GM18511 (cell line): Measurements from ENCODE around the gene VPREB3.
"Not testable (repeated sequence)": the region's sequence is repeated elsewhere in the genome, so short reads cannot be mapped to it uniquely, and the experiment has no call there.

Source experiments
- ATAC-seq: cut with Tn5 transposase; IDR thresholded peaks from one replicate; pipeline ENCODE4 v1.9.1; 2021; ENCODE audit warnings: mild to moderate bottlenecking, moderate library complexity; ENCODE audit not compliant: unreplicated experiment

VPREB3 gene

DNA sequence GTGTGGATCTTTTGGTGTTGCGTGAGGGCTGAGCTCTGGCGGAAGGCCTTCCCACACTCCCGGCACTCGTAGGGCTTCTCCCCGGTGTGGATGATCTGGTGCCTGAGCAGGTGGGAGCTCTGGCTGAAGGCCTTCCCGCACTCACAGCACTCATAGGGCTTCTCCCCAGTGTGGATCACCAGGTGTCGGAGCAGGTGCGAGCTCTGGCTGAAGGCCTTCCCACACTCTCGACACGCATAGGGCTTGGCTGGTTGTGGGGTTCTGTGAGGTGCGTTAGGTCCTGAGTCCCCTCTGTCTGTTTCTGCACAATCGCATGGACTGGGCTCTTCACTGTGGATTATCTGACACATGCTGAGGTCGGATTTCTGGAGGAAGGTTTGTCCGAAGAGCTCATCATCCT, 9.7 kb downstream of the VPREB3 start:
- no peak for ATAC-seq

DNA sequence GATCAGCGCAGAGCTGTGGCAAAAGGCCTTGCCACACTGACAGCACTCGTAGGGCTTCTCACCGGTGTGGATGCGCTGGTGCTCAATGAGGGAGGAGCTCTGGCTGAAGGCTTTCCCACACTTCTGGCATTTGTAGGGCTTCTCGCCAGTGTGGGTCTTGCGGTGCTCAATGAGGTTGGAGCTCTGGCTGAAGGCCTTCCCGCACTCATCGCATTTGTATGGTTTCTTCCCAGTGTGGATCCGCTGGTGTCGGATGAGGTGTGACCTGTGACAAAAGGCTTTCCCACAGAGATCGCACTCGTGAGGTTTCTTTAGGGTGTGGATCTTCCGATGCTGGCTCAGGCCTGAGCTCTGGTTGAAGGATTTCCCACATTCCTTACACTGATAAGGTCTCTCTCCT, 10.2 kb downstream of the VPREB3 start:
- ATAC-seq: no peak

- no peak for ATAC-seq
Observed at GRCh38 chr22:23743303-23743705, 10.9 kb downstream of the VPREB3 start.

GRCh38 chr22:23742505-23743264, 11.5 kb downstream of the VPREB3 start:
- no peak for ATAC-seq

DNA sequence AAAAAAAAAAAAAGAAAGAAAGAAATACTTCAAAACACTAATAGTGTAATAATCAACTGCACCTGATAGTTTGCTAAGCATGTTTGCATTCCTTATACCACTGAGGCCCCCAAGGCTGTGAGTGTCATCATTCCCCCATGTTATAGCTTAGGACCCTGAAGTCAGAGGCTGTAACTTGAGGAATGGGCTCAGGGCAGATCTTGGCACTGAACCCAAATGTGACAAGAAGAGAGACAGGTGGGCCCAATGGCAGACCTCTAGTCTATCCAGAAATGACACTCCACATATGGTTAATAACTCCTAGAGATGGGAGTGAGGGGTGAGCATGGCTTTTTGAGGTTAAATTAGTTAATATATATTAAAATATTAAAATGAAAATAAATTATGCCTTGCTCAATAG, 16.5 kb downstream of the VPREB3 start:
- no peak for ATAC-seq

GRCh38 chr22:23728108-23728507, 26.1 kb downstream of the VPREB3 start:
- not testable (repeated sequence) for ATAC-seq

GRCh38 chr22:23722724-23723123, 31.5 kb downstream of the VPREB3 start:
- no peak for ATAC-seq

DNA sequence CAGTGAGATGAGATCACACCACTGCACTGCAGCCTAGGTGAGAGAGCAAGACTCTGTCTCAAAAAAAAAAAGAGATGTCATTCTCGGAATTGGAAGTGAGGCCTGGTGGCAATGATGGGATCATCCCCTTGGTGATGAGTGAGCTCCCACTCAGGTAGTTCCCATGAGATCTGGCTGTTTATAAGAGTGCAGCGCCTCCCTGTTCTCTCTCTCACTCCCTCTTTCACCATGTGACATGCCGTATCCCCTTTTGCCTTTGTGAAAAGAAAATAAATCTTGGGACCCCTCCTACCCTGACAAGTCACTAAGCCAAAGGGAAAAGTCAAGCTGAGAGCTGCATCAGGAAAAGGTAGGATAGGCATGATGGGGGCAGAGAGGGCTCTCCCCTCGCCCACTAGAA, 32.1 kb downstream of the VPREB3 start:
- ATAC-seq: no peak

DNA sequence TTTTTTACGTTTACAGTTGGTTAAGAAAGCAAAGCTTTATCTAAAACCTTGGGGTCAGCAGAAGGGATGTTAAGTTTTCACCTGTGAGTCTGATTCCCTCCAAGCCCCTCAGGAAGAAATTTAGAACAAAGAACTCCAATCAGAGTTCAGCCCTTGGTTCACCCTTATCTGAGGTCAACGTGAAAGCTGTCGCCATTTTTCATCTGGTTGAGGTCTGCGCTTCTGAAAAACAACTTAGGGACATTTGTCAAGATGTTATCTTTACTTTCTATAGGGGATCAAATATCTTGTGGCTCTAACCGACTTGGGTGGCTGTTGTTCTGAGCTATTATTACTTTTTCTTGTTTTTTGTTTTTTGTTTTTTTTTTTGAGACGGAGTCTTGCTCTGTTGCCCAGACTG, 33.4 kb downstream of the VPREB3 start:
- no peak for ATAC-seq

DNA sequence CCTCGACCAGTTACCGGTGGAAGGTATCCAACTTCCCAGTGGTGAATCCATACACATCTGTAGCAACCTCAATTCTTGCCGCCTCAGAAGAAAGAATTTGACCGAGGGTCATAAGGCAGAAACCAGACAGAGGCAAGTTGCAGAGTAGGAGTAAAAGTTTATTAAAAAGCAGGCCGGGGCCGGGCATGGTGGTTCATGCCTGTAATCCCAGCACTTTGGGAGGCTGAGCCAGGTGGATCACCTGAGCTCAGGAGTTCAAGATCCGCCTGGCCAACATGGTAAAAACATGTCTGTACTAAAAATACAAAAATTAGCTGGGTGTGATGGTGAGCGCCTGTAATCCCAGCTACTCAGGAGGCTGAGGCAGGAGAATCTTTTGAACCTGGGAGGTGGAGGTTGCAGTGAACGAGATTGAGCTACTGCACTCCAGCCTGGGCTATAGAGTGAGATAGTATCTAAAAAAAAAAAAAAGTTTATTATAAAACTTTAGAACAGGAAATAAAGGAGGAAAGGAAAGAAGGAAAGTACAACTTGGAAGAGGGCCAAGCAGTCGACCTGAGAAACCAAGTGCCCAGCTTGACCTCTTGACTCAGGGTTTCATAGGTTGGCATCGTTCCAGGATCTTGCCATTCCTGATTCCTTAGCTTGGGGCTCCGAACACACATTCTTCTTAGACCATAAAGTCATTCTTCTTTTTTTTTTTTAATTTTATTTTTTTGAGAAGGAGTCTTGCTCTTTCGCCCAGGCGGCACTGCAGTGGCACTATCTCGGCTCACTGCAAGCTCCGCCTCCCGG, 35.7 kb downstream of the VPREB3 start:
- no peak for ATAC-seq

DNA sequence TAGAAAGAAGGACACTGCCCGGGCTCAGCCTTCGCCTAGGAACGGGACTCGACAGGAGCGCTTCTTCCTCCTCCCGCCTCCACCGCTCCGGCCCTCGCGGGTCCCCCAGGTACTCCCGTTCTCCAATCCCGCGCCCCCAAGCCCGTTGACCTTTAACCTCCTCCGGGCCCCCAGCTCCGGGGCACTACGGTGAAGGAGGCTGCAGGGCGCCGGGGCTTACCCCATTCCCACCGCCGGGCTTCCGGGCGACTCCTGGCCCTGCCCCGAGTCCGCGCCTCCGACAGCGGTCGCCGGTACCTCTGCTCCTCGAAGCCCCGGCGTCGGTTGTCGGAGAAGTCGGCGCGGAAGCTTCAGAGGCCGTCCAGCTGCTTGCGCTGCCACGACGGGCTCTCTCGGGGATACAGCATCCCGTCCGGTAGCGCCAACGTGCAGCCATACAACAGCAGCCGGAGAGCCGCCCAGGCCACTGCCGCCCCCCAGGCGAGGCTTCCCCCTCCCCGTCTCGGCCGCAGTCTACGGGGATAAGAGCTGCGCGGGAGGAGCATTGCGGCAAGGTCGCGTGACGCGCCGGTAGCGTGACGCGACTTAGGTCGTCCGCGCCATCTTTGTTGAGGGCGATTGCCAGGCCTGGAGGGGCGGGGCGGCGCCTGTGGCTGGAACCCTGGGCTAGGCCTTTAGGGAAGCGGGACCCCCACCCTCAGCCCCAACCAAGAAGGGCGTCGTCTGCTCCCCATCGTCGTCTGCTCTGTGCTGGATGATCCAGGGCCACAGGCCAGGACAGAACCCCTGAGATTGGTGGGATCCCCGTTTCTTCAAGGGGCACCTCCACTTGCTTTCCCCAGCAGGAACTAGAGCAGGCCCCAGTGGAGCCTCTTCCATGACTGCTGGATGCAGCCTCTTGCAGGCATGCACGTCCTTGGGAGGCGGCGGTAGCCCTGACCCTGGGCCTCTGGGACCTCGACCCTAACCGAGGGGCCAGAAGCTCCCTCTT, 37.1 kb downstream of the VPREB3 start:
- ATAC-seq: peak; percentile 81

- no peak for ATAC-seq
Observed at GRCh38 chr22:23715806-23716375, 38.3 kb downstream of the VPREB3 start.

- no peak for ATAC-seq
Observed at GRCh38 chr22:23714596-23715578, 39.3 kb downstream of the VPREB3 start.

DNA sequence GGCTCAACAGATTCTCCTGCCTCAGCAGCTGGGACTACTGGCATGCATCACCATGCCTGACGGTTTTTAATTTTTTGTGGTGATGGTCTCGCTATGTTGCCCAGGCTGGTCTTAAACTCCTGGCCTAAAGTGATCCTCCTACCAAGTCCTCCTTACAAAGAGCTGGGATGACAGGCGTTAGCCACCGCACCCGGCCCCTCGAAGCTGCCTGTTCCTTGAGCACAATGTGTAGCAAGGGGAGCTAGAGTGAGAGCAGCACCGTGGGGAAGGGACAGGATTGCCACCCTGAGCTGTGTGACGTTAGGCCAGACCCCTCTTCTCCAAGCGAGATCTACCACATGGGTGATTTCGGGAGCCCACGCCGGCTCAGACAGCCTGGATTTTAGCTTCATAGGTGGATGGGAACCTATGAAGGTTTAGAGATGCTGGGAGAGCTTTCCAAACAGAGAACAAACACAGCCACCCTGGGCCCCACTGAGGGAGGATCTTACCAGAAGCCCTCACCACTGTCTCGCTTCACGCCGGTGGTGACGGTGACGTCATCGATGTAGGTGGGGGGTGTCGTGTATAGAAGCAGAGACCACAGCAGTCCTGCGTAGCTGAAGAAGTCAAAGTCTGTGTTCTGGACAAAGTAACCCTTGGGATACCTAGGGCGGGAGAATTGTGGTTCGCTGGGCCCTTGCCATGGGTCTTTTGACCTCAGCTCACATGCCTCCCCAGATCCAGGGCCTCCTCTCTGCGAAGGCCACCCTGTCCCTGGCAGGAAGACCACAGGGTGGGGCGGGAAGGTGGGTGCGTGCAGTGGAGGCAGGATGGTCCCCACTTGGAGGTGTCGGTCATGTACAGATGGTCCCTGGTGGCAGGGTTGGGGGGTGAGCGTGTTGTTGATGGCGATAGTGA, 40.3 kb downstream of the VPREB3 start:
- ATAC-seq: no peak

GRCh38 chr22:23712256-23712655, 42.0 kb downstream of the VPREB3 start:
- no peak for ATAC-seq

- no peak for ATAC-seq
Observed at GRCh38 chr22:23709107-23709506, 45.1 kb downstream of the VPREB3 start.

- ATAC-seq: no peak
Observed at GRCh38 chr22:23708270-23708669, 46.0 kb downstream of the VPREB3 start.

DNA sequence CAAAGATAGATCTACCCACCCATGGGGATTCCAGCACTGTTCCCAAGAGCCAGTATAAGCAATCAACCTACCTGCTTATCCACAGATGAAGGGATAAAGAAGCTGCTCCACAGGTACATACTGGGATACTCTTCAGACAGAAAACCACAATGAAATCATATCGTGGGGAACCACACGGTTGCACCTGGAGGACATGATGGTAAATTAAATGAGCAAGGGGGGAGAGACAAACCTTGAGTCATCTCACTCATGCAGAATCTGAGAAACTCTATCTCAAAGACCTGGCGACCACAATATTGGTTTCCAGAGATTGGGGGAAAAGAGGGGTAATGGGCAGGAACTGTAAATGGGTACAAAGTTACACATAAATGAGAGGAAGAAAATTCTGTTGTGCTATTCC, 48.9 kb downstream of the VPREB3 start:
- ATAC-seq: no peak

- ATAC-seq: no peak
Observed at GRCh38 chr22:23704829-23705228, 49.4 kb downstream of the VPREB3 start.
